GM12878 (cell line): ENCODE measurements around the gene OIT3. TPM values are rescaled to one million over a fixed set of nuclear protein-coding genes. Genes with fewer than 3 reads are reported as not detected.

Experiments used
- ATAC-seq: fragments of 200-7000 bp; cut with Tn5 transposase; 3 replicates; pipeline ENCODE4 v1.9.1; 2020; ENCODE audit warnings: mild to moderate bottlenecking, moderate library complexity
- BruUV-seq: library from RNA; stranded (reverse); fragments of 400-500 nt; replicated peaks from 2 replicates; lab custom pipeline; 2021; lab: Mats Ljungman, UMichigan
- CTCF ChIA-PET: fragments of 300-600 bp; sonication (Branson Sonifier 250); formaldehyde crosslinking; extraction: SDS; loops from one replicate; lab custom pipeline; 2021; ENCODE audit warnings: inconsistent platforms; lab: Yijun Ruan, JAX
- POLR2A ChIA-PET: fragments of 350-600 bp; formaldehyde crosslinking; extraction: SDS; loops from one replicate; lab custom pipeline; 2021; ENCODE audit warnings: inconsistent platforms; lab: Charles Lee
- RAD21 ChIA-PET: fragments of 300-600 bp; sonication (Branson Sonifier 250); formaldehyde crosslinking; loops from one replicate; lab custom pipeline; 2023; ENCODE audit warnings: antibody characterized with exemption; ENCODE audit not compliant: unreplicated experiment; lab: Charles Lee
- SMC1A ChIA-PET: fragments of 300-600 bp; sonication (Branson Sonifier 250); formaldehyde crosslinking; loops from one replicate; lab custom pipeline; 2023; ENCODE audit not compliant: unreplicated experiment, uncharacterized antibody; lab: Charles Lee
- DNase-seq: peaks from one replicate; pipeline ENCODE4 v3.0.0-alpha.2; 2011; ENCODE audit warnings: low read depth, low spot score
- FAIRE-seq: peaks from 3 replicates; lab custom pipeline; 2011; peaks lifted over from hg19 to GRCh38; lab: Jason Lieb, UNC
- H2AFZ ChIP-seq: 2 replicates; pipeline ENCODE4 v1.6.0; 2011; ENCODE audit warnings: low read depth, low read length, control low read depth; ENCODE audit not compliant: control insufficient read depth
- H3K27ac ChIP-seq: 2 replicates; pipeline ENCODE4 v1.5.1; 2011; ENCODE audit warnings: control low read depth; ENCODE audit not compliant: control insufficient read depth, insufficient read depth
- H3K27me3 ChIP-seq, 2 experiments: replicated peaks in 1 of 2; 2 replicates each; pipeline versions ENCODE4 v1.6.0 to v1.6.1; 2011; ENCODE audit warnings: low read length in 1 of 2; ENCODE audit not compliant: control insufficient read depth in 2 of 2, insufficient read depth in 2 of 2
- H3K36me3 ChIP-seq, 2 experiments: 2 replicates each; pipeline ENCODE4 v1.5.1; 2011; ENCODE audit warnings: low read length in 1 of 2; ENCODE audit not compliant: control insufficient read depth in 2 of 2, insufficient read depth in 2 of 2
- H3K4me1 ChIP-seq: 2 replicates; pipeline ENCODE4 v1.6.1; 2011; ENCODE audit warnings: mild to moderate bottlenecking, low read length, moderate library complexity, mixed read lengths; ENCODE audit not compliant: control insufficient read depth, insufficient read depth
- H3K4me2 ChIP-seq: 2 replicates; pipeline ENCODE4 v1.6.0; 2011; ENCODE audit warnings: control low read depth; ENCODE audit not compliant: control insufficient read depth, insufficient read depth
- H3K4me3 ChIP-seq: fragments of 200-600 bp; sonication (generic); 2 replicates; pipeline ENCODE4 v1.5.1; 2016
- H3K79me2 ChIP-seq: 2 replicates; pipeline ENCODE4 v1.6.0; 2011; ENCODE audit warnings: low read length; ENCODE audit not compliant: control insufficient read depth, insufficient read depth
- H3K9ac ChIP-seq: 2 replicates; pipeline ENCODE4 v1.8.0; 2011; ENCODE audit warnings: low read length, control low read depth, mixed read lengths; ENCODE audit not compliant: control insufficient read depth, insufficient read depth
- H3K9me3 ChIP-seq: replicated peaks from 3 replicates; pipeline ENCODE4 v1.5.1; 2011; ENCODE audit warnings: mild to moderate bottlenecking, low read length; ENCODE audit not compliant: control insufficient read depth, insufficient read depth
- H4K20me1 ChIP-seq: 2 replicates; pipeline ENCODE4 v1.6.0; 2011; ENCODE audit not compliant: control insufficient read depth, insufficient read depth
- ASH2L ChIP-seq: fragments of 300-600, 200-600 bp; sonication (generic); IDR thresholded peaks from 2 replicates; pipeline ENCODE4 v1.6.1; 2017; ENCODE audit warnings: low read depth, mild to moderate bottlenecking, borderline replicate concordance
- CHD1 ChIP-seq: IDR thresholded peaks from 2 replicates; pipeline ENCODE4 v1.6.1; 2012; ENCODE audit warnings: low read depth, low read length, improper control_type of control experiment
- POLR2A ChIP-seq: IDR thresholded peaks from 2 replicates; pipeline ENCODE4 v1.6.1; 2011; ENCODE audit warnings: low read depth, mild to moderate bottlenecking, low read length
- SUPT20H ChIP-seq: IDR thresholded peaks from 2 replicates; pipeline ENCODE4 v1.6.1; 2011; ENCODE audit warnings: low read depth, mild to moderate bottlenecking, low read length, moderate library complexity, borderline replicate concordance; ENCODE audit not compliant: control insufficient read depth
- TCF12 ChIP-seq: IDR thresholded peaks from 2 replicates; pipeline ENCODE4 v1.6.1; 2011; ENCODE audit warnings: low read depth, mild to moderate bottlenecking, low read length
- TCF7 ChIP-seq: IDR thresholded peaks from 2 replicates; pipeline ENCODE4 v1.6.1; 2014; ENCODE audit warnings: antibody characterized with exemption, borderline replicate concordance
- WGBS: methylation state at CpG from one replicate; pipeline ENCODE4 v1.1.6; 2016; ENCODE audit warnings: low lambda C conversion rate; ENCODE audit not compliant: insufficient replicate concordance, insufficient coverage; ENCODE audit errors: missing lambda C conversion rate; 5-methylcytosine and 5-hydroxymethylcytosine counted together
- in situ Hi-C: fragments of 300-500 bp; cut with MboI; formaldehyde crosslinking; loops from 9 replicates; pipeline ENCODE4 v1.14.3; 2018; ENCODE audit warnings: mixed read lengths
- intact Hi-C: fragments of 100-400 bp; cut with micrococcal nuclease; formaldehyde crosslinking; loops from one replicate; pipeline ENCODE4 v1.14.2; 2022; ENCODE audit not compliant: unreplicated experiment
- polyA plus RNA-seq, 11 experiments: library from polyadenylated mRNA; depleted of rRNA in 4 of 11; unstranded in 6 of 11; stranded (reverse) in 5 of 11; fragments of >200 nt; fragmentation: Nextera tagmentation in 4 of 11; fragmentation: Illumina TruSeq in 1 of 11; extraction: Ambion mirVana in 4 of 11; extraction: Trizol in 1 of 11; gene quantifications; 1 replicate in 1 of 11; 2 replicates in 10 of 11; pipeline versions ENCODE4 v1.2.1 to v1.2.3, GENCODE V29; 2011 to 2016; ENCODE audit warnings: inconsistent platforms in 2 of 11, missing spikeins in 2 of 11, low read depth in 1 of 11
- total RNA-seq, 4 experiments: library from RNA; depleted of rRNA in 3 of 4; stranded (reverse); fragments of >200 nt in 3 of 4; fragmentation: Illumina TruSeq in 1 of 4; extraction: Trizol in 1 of 4; gene quantifications; 2 replicates each; pipeline versions ENCODE4 v1.2.1 to v1.2.3, GENCODE V29; 2013 to 2021
- TF ChIP-seq, protein P1 (sequence below): IDR thresholded peaks from 2 replicates; pipeline ENCODE4 v1.6.1; 2011; ENCODE audit warnings: borderline replicate concordance, low read depth, mild to moderate bottlenecking, moderate library complexity, mixed read lengths, low read length; ENCODE audit not compliant: insufficient read depth; ENCODE audit errors: extremely low read length

Gene OIT3
- total and polyA plus RNA-seq, 10 of the 15 experiments (the other 5 are each of a cell fraction or from before 2014, with no cell fraction given): not detected

DNA sequence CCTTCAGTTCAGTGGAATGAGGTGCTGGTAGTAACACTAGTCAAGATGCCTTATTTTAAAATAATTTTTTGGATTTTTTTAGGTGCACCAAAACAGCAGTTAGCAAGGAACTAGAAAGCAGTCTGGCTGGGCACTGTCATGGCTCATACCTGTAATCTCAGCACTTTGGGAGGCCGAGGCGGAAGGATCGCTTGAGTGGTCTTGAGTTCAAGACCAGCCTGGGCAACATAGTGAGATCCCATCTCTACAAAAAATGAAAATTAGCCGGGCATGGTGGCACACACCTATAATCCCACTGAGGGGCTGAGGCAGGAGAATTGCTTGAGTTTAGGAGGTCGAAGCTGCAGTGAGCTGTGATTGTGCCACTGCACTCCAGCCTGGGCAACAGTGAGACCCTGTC is 35.3 kb downstream of the OIT3 start:
- Histone ChIP-seq H3K4me3 (no peak overlapping the region), H3K9me3 (no peaks in the 10 kb centered on the region), H3K27me3 (no peaks in the 10 kb centered on the region), H3K27ac (no peak overlapping the region), H3K9ac (no peak overlapping the region), H3K4me2 (no peak overlapping the region), H4K20me1 (no peaks in the 10 kb centered on the region), H3K36me3 (no peaks in the 10 kb centered on the region), H3K79me2 (no peaks in the 10 kb centered on the region), H2AFZ (no peak overlapping the region), H3K4me1 (no peaks in the 10 kb centered on the region)
- ChIA-PET POLR2A (no interaction called here), CTCF (no interaction called here), RAD21 (no interaction called here), SMC1A (no interaction called here)
- intact Hi-C loops: no loop called here
- 77% methylated on average over 5 of the region's 5 CpGs for WGBS
- in situ Hi-C loops: no loop called here
- TF ChIP-seq CHD1 (no peak), SUPT20H (no peak), ASH2L (no peak), POLR2A (no peak), TCF7 (no peak)
- BruUV-seq: no TSS peak
- ATAC-seq (no peak), DNase-seq (no peak), FAIRE-seq (no peak)

DNA sequence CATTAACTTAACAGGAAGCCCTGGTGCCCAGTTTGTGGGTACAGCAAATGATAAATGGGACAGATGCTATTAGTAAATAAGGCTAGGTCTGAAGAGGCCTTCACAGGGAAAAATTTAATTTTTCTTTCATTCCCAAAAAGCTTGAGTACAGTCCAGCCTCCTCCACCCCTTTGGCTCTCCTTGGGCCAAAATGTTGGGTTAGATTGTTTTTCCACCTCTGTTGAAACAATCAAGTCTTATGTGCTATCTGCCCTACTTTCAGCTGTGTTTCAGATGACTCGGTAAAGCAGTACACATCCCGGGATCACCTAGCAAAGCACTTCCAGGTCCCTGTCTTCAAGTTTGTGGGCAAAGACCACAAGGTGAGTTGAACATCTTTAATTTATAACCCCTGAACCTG is 36.7 kb downstream of the OIT3 start:
- no peak for ATAC-seq
- Histone ChIP-seq H3K9ac (no peak overlapping the region), H3K4me3 (no peak overlapping the region), H3K9me3 (no peaks in the 10 kb centered on the region), H3K79me2 (no peaks in the 10 kb centered on the region), H4K20me1 (no peaks in the 10 kb centered on the region), H2AFZ (no peak overlapping the region), H3K4me2 (no peak overlapping the region), H3K4me1 (no peaks in the 10 kb centered on the region), H3K27ac (no peak overlapping the region), H3K27me3 (no peaks in the 10 kb centered on the region), H3K36me3 (no peaks in the 10 kb centered on the region)
- WGBS: 66% methylated on average over 2 of the region's 2 CpGs
- ChIA-PET RAD21 (no interaction called here), POLR2A (no interaction called here), CTCF (no interaction called here), SMC1A (no interaction called here)
- FAIRE-seq: no peak
- intact Hi-C loops (no loop called here), in situ Hi-C loops (no loop called here)
- no peak for TF ChIP-seq TCF12
- TF ChIP-seq, protein P1, sequence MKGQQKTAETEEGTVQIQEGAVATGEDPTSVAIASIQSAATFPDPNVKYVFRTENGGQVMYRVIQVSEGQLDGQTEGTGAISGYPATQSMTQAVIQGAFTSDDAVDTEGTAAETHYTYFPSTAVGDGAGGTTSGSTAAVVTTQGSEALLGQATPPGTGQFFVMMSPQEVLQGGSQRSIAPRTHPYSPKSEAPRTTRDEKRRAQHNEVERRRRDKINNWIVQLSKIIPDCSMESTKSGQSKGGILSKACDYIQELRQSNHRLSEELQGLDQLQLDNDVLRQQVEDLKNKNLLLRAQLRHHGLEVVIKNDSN: no peak
- BruUV-seq: no TSS peak
- DNase-seq: no peak
